HepG2 (cell line): ENCODE data around the gene ADGRE2. TPM values are rescaled to one million over a fixed set of nuclear protein-coding genes. Genes with fewer than 3 reads are reported as not detected.
A peak's percentile ranks its signal among the peaks of the same experiment; 100 is the strongest.

Experiments
- ATAC-seq: fragments of 200-7000 bp; cut with Tn5 transposase; 3 replicates; pipeline ENCODE4 v1.9.1; 2020; ENCODE audit warnings: mild to moderate bottlenecking, moderate library complexity
- BruUV-seq: library from RNA; stranded (reverse); fragments of 400-500 nt; replicated peaks from 2 replicates; lab custom pipeline; 2021; lab: Mats Ljungman, UMichigan
- CTCF ChIA-PET: fragments of 300-600 bp; formaldehyde crosslinking; extraction: SDS; loops from one replicate; lab custom pipeline; 2021; ENCODE audit warnings: low total read pairs, inconsistent platforms, low intra/inter-chr PET ratio; lab: Yijun Ruan, JAX
- POLR2A ChIA-PET: fragments of 350-600 bp; sonication (Branson Sonifier 250); formaldehyde crosslinking; loops from one replicate; lab custom pipeline; 2020; ENCODE audit warnings: antibody characterized with exemption, inconsistent platforms; lab: Yijun Ruan, JAX
- DNase-seq: peaks from one replicate; pipeline ENCODE4 v3.0.0-alpha.2; 2015; ENCODE audit warnings: low spot score
- FAIRE-seq: peaks from 3 replicates; lab custom pipeline; 2011; peaks lifted over from hg19 to GRCh38; lab: Jason Lieb, UNC
- H2AFZ ChIP-seq: one replicate; pipeline ENCODE4 v1.6.1; 2011; ENCODE audit warnings: low read length, inconsistent platforms
- H3K27ac ChIP-seq: fragments of 300-600 bp; 3 replicates; pipeline ENCODE4 v1.8.0; 2011; ENCODE audit warnings: mixed run types, mild to moderate bottlenecking, mixed read lengths, low read length, inconsistent platforms; ENCODE audit not compliant: insufficient read depth; ENCODE audit errors: extremely low read length
- H3K27me3 ChIP-seq, 2 experiments: fragments of 200-600 bp in 1 of 2; 2 replicates in 1 of 2; 3 replicates in 1 of 2; pipeline versions ENCODE4 v1.6.0 to v1.8.0; 2011; ENCODE audit warnings: low read length in 2 of 2, mild to moderate bottlenecking in 2 of 2, moderate library complexity in 2 of 2, inconsistent platforms in 1 of 2; ENCODE audit not compliant: insufficient read depth in 2 of 2, control insufficient read depth in 1 of 2
- H3K36me3 ChIP-seq, 2 experiments: fragments of 200-600 bp in 1 of 2; replicated peaks in 1 of 2; 2 replicates in 1 of 2; 3 replicates in 1 of 2; pipeline versions ENCODE4 v1.5.1 to v1.8.0; 2011; ENCODE audit warnings: low read length in 2 of 2, inconsistent platforms in 1 of 2; ENCODE audit not compliant: insufficient read depth in 2 of 2, control insufficient read depth in 1 of 2
- H3K4me1 ChIP-seq: 2 replicates; pipeline ENCODE4 v1.5.1; 2012; ENCODE audit warnings: low read length, inconsistent platforms; ENCODE audit not compliant: insufficient read depth
- H3K4me2 ChIP-seq: 2 replicates; pipeline ENCODE4 v1.6.0; 2011; ENCODE audit warnings: low read depth, low read length, inconsistent platforms
- H3K4me3 ChIP-seq, 3 experiments: fragments of 200-600 bp in 1 of 3; sonication (generic), shearing (Covaris generic) in 1 of 3; replicated peaks in 1 of 3; 2 replicates each; pipeline ENCODE4 v1.5.1; 2011 to 2016; ENCODE audit warnings: low read length in 3 of 3, inconsistent platforms in 2 of 3, low read depth in 2 of 3, mild to moderate bottlenecking in 2 of 3, control low read depth in 1 of 3, mixed read lengths in 1 of 3; ENCODE audit not compliant: insufficient read depth in 1 of 3
- H3K79me2 ChIP-seq: one replicate; pipeline ENCODE4 v1.6.1; 2011; ENCODE audit warnings: low read length, inconsistent platforms; ENCODE audit not compliant: insufficient read depth
- H3K9ac ChIP-seq: 2 replicates; pipeline ENCODE4 v1.6.0; 2011; ENCODE audit warnings: mild to moderate bottlenecking, low read depth, low read length, inconsistent platforms; ENCODE audit not compliant: insufficient read depth
- H3K9me3 ChIP-seq: 2 replicates; pipeline ENCODE4 v1.5.1; 2012; ENCODE audit warnings: mild to moderate bottlenecking, low read length
- H4K20me1 ChIP-seq: 2 replicates; pipeline ENCODE4 v1.6.0; 2011; ENCODE audit warnings: inconsistent platforms, mild to moderate bottlenecking, low read length, moderate library complexity; ENCODE audit not compliant: insufficient read depth
- BRD4 ChIP-seq: sonication (generic); formaldehyde crosslinking; IDR thresholded peaks from 2 replicates; pipeline ENCODE4 v1.4.0; 2020; ENCODE audit warnings: missing genetic modification reagents
- HMG20A ChIP-seq: IDR thresholded peaks from 2 replicates; pipeline ENCODE4 v1.6.1; 2016; ENCODE audit warnings: borderline replicate concordance
- PAWR ChIP-seq: sonication (generic); formaldehyde crosslinking; IDR thresholded peaks from 2 replicates; pipeline ENCODE4 v1.4.0; 2020; ENCODE audit warnings: missing genetic modification reagents, mild to moderate bottlenecking, borderline replicate concordance
- PHB2 ChIP-seq: fragments of 450-650 bp; IDR thresholded peaks from 2 replicates; pipeline ENCODE4 v1.6.1; 2018; ENCODE audit not compliant: partially characterized antibody
- SMARCE1 ChIP-seq: fragments of 450-650 bp; IDR thresholded peaks from 2 replicates; pipeline ENCODE4 v1.6.1; 2017; ENCODE audit warnings: borderline replicate concordance
- ZBTB14 ChIP-seq: sonication (generic); formaldehyde crosslinking; IDR thresholded peaks from 2 replicates; pipeline ENCODE4 v1.4.0; 2020; ENCODE audit warnings: missing genetic modification reagents
- ZNF329 ChIP-seq: sonication (generic); formaldehyde crosslinking; IDR thresholded peaks from 2 replicates; pipeline ENCODE4 v1.9.0; 2021; ENCODE audit warnings: low read depth, mild to moderate bottlenecking, missing genetic modification reagents
- ZNF343 ChIP-seq: sonication (generic); formaldehyde crosslinking; IDR thresholded peaks from 2 replicates; pipeline ENCODE4 v1.4.0; 2020; ENCODE audit warnings: mild to moderate bottlenecking, missing genetic modification reagents
- ZNF484 ChIP-seq: sonication (generic); formaldehyde crosslinking; IDR thresholded peaks from 2 replicates; pipeline ENCODE4 v1.5.1; 2020; ENCODE audit warnings: mild to moderate bottlenecking, low read depth, missing genetic modification reagents, borderline replicate concordance
- WGBS: methylation state at CpG from one replicate; pipeline ENCODE4 v1.1.6; 2017; ENCODE audit warnings: low lambda C conversion rate; 5-methylcytosine and 5-hydroxymethylcytosine counted together
- in situ Hi-C: cut with HindIII; loops from 2 replicates; pipeline ENCODE4 v1.10.0; 2017; ENCODE audit warnings: low pct_unique_long_range_greater_than_20kb; ENCODE audit not compliant: extremely low pct_ligation_motif_present
- intact Hi-C: fragments of 100-400 bp; cut with micrococcal nuclease; formaldehyde crosslinking; loops from one replicate; pipeline ENCODE4 v1.10.0; 2022; ENCODE audit not compliant: unreplicated experiment
- polyA plus RNA-seq, 8 experiments: library from polyadenylated mRNA; depleted of rRNA in 3 of 8; stranded (reverse) in 7 of 8; unstranded in 1 of 8; fragments of >200 nt; fragmentation: Illumina TruSeq in 4 of 8; extraction: Trizol in 4 of 8; gene quantifications; 2 replicates each; pipeline versions ENCODE4 v1.2.1 to v1.2.3, GENCODE V29; 2011 to 2016; ENCODE audit warnings: low read depth in 4 of 8, missing spikeins in 1 of 8, mixed read lengths in 1 of 8; ENCODE audit not compliant: insufficient read depth in 1 of 8
- total RNA-seq, 5 experiments: library from RNA; depleted of rRNA; stranded (reverse); fragments of >200 nt; fragmentation: Illumina TruSeq; extraction: Trizol; gene quantifications; 2 replicates each; pipeline ENCODE4 v1.2.3, GENCODE V29; 2016; ENCODE audit warnings: low read depth in 1 of 5
- TF ChIP-seq, protein P1 (sequence below): sonication (generic); formaldehyde crosslinking; IDR thresholded peaks from 2 replicates; pipeline ENCODE4 v1.8.1; 2023; ENCODE audit warnings: missing genetic modification reagents, mild to moderate bottlenecking, borderline replicate concordance

The ADGRE2 gene
- total and polyA plus RNA-seq, 2 of the 13 experiments (the other 11 are each of a cell fraction or from before 2014, with no cell fraction given) = 0.04 TPM; not detected in 1

DNA sequence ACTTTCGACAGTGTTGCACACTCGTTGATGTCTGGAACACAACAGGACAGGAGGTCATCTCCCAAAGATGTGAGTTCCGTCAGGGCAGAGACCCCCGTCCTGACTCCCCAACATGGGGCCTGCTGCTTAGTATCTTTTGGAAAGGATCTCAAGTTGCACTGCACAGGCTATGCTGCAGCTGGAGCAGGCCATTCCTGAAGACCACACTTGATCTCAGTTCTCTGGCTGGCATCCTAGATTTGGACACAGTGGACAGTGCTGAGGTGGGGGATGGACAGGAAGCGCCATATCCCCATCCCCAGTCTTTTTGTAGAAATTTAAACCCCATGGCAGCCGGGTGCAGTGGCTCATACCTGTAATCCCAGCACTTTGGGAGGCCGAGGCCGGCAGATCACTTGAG lies 5.9 kb downstream of the ADGRE2 start:
- TF ChIP-seq ZNF329 (peak; percentile 87), BRD4 (CRISPR knock-in tag) (no peak)
- TF ChIP-seq, all 625 proteins: peak for 1
- ChIA-PET CTCF (no interaction called here), POLR2A (no interaction called here)
- DNase-seq (no peak), FAIRE-seq (no peak), ATAC-seq (no peak)
- Histone ChIP-seq H3K9ac (no peak overlapping the region), H3K27me3 (0 out of 5 replicates have a peak, but pooled peaks cover 0 to 5% of the 10 kb centered on the region in 2 experiments), H2AFZ (no peak overlapping the region), H3K27ac (no peak overlapping the region), H3K9me3 (no peaks in the 10 kb centered on the region), H4K20me1 (no peaks in the 10 kb centered on the region), H3K4me3 (no peak overlapping the region), H3K4me1 (no peaks in the 10 kb centered on the region), H3K36me3 (no peaks in the 10 kb centered on the region), H3K79me2 (no peaks in the 10 kb centered on the region), H3K4me2 (no peak overlapping the region)
- in situ Hi-C loops = no loop called here
- BruUV-seq = no TSS peak
- WGBS = 21% methylated on average over 5 of the region's 8 CpGs
- intact Hi-C loops = no loop called here

DNA sequence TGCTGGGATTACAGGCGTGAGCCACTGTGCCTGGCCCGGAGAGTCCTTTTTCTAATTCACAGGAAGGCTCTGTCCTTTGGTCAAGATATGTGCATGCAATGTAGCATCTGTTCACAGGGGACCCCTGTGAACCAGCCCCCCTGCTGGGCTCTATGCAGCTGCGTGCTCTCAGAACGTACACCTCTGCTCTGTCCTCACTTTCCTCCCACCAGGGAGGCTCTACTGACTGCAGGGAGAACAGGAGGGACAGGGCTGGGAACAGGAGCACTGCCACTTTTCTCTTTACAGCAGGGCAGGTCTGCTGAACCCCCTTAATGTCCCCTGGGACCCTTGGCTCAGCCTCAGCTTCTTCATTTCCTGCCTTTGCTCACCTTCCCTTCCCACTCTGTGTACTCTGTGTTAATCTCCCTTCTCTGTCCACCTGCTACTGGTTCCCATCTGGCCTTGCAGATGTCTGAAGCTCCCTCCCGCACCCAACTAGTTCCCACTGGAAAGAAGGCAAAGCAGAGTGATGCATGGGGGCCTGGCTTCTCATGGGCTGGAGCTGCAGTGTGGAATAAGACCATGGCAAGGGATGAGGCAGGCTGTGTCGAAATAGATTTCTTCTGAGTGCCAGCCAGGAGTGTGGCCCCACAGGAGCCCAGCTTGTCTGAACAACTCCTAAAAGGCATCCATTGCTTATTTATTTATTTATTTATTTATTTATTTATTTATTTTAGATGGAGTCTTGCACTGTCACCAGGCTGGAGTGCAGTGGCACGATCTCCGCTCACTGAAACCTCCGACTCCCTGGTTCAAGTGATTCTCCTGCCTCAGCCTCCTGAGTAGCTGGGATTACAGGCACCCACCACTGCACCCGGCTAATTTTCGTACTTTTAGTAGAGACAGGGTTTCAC lies 7.2 kb downstream of the ADGRE2 start:
- Histone ChIP-seq H3K79me2 (no peaks in the 10 kb centered on the region), H3K4me2 (no peak overlapping the region), H3K27ac (no peak overlapping the region), H3K4me1 (no peaks in the 10 kb centered on the region), H3K36me3 (no peaks in the 10 kb centered on the region), H3K9me3 (no peaks in the 10 kb centered on the region), H3K4me3 (no peak overlapping the region), H3K9ac (no peak overlapping the region), H3K27me3 (0 out of 5 replicates have a peak, but pooled peaks cover 0 to 4% of the 10 kb centered on the region in 2 experiments), H4K20me1 (no peaks in the 10 kb centered on the region), H2AFZ (no peak overlapping the region)
- ChIA-PET CTCF (no interaction called here), POLR2A (no interaction called here)
- in situ Hi-C loops (no loop called here), intact Hi-C loops (no loop called here)
- ATAC-seq (no peak), FAIRE-seq (no peak), DNase-seq (no peak)
- WGBS = 32% methylated on average over 9 of the region's 11 CpGs
- no TSS peak for BruUV-seq
- TF ChIP-seq PHB2 (no peak), PAWR (CRISPR knock-in tag) (no peak), ZNF343 (no peak), SMARCE1 (no peak), ZNF484 (CRISPR knock-in tag) (no peak), ZBTB14 (CRISPR knock-in tag) (no peak), HMG20A (CRISPR knock-in tag) (no peak)
- TF ChIP-seq, protein P1, sequence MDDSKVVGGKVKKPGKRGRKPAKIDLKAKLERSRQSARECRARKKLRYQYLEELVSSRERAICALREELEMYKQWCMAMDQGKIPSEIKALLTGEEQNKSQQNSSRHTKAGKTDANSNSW = no peak
